Hippocampal formation (tissue), 2 donors: ENCODE results near the gene TNKS1BP1.
"Not testable (repeated sequence)": the region's sequence is repeated elsewhere in the genome, so short reads cannot be mapped to it uniquely, and the experiment has no call there.

Experiments
- DNase-seq, 2 donors: peaks; one replicate each; lab custom pipeline; 2025; lab: John Stamatoyannopoulos, UW

The TNKS1BP1 gene, protein sequence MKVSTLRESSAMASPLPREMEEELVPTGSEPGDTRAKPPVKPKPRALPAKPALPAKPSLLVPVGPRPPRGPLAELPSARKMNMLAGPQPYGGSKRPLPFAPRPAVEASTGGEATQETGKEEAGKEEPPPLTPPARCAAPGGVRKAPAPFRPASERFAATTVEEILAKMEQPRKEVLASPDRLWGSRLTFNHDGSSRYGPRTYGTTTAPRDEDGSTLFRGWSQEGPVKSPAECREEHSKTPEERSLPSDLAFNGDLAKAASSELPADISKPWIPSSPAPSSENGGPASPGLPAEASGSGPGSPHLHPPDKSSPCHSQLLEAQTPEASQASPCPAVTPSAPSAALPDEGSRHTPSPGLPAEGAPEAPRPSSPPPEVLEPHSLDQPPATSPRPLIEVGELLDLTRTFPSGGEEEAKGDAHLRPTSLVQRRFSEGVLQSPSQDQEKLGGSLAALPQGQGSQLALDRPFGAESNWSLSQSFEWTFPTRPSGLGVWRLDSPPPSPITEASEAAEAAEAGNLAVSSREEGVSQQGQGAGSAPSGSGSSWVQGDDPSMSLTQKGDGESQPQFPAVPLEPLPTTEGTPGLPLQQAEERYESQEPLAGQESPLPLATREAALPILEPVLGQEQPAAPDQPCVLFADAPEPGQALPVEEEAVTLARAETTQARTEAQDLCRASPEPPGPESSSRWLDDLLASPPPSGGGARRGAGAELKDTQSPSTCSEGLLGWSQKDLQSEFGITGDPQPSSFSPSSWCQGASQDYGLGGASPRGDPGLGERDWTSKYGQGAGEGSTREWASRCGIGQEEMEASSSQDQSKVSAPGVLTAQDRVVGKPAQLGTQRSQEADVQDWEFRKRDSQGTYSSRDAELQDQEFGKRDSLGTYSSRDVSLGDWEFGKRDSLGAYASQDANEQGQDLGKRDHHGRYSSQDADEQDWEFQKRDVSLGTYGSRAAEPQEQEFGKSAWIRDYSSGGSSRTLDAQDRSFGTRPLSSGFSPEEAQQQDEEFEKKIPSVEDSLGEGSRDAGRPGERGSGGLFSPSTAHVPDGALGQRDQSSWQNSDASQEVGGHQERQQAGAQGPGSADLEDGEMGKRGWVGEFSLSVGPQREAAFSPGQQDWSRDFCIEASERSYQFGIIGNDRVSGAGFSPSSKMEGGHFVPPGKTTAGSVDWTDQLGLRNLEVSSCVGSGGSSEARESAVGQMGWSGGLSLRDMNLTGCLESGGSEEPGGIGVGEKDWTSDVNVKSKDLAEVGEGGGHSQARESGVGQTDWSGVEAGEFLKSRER (N-terminal part only)

DNA sequence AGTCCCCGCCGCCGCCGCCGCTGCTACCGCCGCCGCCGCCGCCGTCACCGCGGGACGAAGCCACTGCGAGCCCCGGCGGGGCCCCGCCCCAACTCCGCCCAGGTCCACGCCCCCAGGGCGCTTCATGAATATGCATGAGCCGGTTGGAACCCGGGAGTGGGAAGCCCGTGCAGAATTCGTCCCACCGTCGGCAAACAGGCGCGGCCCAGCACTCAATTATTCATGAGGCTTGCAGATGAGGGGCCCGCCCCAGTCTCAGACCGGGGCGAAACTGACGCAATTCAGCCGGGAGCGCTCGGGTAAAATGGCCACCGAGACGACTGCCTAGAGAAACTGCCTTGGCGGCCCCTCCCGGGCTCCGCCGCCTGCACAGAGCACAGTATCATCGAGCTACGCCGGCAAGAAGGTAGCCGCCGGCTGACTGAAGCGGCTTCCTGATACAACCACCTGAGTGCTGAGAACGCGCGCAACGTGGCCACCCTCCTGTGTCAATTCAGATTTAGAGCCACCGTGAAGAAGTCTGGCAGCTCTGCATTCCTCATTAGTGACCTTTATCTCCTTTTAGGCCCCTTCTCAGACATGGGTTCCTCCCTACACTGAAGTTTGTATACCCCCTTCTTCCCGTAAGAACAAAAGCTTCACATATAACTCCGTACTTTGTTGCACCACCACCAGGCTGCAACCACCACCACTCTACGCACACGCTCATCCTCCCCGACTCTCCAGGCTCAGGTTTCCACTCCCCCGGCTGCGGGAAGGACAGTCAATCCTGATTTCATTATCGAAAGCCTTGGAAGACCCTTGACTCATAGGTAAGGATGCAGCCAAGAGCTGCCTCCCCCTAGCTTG is at the start of gene TNKS1BP1:
TSS of gene TNKS1BP1 (minus strand) at position 67 of the 849 bp plus-strand sequence. CDS start 3,067 bp downstream, outside the sequence.
- DNase-seq, result peak; percentile 93 to 95

DNA sequence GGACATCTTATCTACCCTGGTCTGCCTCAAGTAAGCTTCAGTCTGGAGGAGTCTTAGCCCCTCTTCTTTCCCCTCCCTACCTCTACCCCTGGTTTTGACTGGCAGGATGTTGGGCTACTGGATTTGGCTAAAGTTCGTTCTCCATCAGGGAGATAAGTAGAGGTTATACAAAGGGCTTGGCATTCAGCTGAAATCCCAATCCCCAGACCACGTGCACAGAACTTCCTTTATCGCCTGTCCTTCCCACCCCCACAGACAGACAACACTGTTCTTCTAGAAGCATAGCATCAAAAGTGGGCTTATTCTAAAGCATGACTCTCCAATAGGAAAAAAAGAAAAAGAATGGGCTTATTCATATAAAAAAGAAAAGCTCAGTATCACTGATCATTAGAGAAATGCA is 48.4 kb upstream of the TNKS1BP1 start:
- DNase-seq, result no peak

DNA sequence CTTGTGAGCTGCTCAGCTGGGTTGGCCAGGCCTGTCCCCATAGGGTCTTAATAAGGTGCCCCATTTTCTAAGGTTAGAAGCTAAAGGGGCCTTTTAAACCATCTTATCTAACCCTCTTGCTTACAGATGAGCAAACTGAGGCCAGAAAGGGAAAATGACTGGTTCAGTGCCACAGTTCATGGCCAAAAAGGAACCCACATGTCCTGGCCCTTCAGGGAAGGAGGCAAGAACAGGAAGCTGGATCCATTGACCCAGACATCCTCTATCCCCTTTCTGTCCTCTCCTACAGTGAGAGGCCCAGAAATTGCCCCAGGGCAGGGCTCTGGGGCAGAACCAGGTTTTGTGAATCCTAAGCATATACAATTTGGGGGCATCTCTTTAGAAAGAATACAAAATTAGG is 46.2 kb upstream of the TNKS1BP1 start:
- no peak for DNase-seq

DNA sequence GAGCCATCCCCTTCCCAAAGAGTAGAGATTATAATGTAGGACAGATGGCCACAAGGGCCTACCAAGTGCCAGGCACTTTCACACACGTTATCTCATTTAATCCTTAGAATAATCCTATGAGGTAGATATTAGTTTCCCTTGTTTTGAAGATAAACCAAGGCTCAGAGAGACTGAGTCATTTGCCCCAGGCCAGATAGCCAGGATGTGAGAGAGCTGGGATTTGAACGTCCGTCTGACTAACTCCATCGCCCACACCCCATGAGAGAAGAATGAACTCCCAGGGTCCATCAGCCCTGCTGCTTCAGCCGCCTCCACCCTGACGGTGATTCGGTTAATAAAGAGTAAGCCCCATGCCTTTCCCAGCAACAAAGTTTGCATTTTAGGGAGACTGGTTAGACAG is 45.5 kb upstream of the TNKS1BP1 start:
- DNase-seq, result no peak

DNA sequence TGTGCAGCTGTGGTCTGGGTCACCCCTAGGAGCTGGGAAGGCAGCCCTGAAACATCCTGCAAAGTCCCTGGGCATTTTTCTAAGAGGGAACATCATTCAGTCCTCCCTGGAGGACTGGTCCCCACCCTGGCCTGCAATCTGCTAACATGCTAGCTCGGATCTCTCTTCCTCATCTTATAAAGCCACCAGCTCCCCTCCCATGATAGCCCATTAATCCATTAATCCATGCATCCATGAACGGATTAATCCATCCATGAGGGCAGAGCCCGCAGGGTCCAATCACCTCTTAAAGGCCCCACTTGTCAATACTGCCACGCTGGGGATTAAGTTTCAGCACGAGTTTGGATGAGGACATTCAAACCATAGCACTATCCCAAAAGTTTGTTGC is 44.1 kb upstream of the TNKS1BP1 start:
- no peak for DNase-seq

DNA sequence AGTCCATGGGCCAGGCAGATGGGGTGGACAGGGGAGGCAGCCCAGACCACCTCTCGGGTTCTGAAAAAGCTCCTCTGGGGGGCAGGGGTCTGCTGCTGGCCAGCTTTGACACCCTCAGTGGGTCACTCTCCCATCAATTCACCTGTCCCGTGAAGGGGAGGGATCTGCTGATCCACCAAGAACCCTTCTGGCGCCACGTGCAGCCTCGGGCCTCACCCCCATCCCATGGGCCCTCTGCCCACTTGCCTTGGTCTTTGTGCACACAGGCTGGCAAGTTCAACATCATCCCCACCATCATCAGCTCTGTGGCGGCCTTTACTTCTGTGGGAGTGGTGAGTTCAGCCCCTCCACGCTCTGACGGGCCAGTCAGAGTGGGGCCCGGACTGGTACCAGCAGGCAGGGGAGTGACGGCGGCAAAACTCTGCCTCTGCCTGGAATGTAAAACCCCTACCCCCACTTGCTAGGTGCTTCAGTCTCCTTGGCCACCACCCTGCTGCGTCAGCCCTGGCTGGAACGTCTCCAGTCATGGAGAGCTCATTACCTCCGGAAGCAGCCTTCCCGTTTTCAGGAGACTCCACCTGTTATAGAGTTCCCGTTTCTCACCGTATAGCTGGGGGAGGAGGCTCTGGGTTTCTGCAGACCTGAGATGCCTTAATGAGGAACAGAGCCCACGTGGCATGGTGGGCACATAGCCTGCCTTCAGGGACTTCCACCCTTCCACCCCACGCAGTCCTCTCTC is 43.5 kb upstream of the TNKS1BP1 start:
- DNase-seq, result no peak

DNA sequence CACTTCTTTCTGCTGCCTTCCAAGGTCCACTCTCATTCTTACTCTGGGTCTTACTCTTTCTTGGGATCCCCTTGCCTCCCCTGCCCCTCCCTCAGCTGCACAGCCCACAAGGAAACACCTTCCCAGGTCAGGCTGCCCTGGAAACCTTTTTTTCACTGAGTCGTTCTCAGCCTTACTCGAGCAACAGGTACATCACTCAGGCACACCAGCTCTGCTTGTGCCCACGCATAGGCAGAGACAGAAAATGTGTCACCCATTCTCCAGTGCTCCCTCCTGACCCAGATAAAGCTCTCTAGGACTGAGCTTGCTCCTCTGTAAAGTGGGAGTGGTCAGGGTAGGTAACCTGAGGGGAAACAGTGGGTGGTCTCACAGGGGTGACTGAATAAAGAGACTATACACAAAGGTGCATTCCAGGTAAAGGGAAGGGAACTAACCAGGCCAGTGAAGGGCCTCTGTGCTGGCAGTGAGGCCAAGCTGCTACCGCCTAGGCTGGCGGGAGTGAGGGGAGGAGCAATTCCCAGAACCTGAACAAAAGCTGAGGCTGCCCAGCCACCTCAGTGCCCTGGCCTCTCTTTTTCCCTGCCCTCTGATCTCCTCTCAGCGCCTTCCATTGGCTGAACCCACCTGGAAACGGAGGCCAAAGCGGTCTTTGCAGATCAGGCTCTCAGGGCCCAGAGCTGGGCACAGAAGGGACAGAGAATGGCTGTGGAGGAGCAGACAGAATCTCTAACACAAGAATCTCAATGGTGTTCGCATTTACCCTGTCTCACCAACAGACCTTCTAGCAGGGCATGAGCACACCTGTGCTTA is 40.3 kb upstream of the TNKS1BP1 start:
- no peak for DNase-seq

DNA sequence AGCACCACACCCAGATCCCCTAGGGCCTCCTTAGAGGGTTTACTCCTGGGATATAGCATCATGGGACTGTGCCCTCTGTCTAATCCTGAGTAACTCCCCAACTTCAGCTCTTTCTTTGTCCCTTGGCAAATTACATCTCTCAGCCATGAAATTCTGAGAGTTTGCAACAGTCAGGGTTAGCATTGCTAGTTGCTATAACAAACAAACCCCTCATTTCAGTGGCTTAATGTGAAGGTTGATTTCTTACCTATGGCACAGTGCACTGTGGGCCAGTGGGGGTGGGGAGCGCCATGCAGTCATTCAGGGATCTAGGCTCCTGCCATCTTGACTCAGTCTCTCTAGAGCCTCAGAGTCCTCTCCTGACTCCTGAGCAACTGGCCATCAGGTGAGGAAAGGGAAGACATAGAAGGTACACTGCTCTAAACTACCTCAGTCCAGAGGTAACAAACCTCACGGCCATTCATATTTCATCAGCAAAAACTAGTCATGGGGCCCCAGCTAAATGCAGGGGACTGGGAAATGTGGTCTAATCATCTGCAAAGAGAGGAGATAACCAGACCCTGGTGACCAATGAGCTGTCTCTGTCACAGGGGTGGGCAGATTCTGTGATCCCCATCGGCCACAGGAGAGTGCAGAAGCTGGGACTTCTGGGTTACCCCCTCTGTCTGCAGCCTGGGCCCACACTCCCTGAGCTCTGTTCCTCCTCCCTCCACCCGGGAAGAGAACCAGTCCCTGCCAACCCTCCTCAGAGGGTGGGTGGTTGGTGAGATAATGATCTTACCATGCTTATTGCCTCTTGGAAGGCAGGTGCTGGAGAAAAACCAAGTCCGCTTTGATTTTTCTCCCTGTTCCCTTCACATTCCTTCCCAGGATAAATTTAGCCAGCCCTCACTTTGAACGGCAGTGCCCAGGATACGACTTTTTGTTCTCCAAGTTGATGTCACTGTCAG is 38.7 kb upstream of the TNKS1BP1 start:
- no peak for DNase-seq

DNA sequence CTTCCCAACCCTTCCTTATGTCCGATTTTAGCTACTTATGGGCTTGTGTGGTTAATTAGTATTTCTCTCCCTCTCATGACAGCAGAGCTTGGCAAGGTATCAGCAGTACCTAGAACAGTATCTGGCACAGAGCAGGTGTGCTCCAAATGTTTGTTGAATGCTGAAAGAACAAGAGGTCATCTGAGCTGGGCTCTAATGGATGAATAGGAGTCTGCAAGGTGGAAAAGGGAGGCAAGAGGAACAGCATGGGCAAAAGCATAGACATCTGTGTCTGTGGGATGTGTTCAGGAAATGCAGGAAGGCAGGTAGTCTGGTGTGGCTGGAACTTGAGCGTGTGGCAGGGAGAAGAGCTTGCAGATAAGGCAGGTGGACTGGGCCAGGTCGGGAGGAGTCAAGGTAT is 37.2 kb upstream of the TNKS1BP1 start:
- no peak for DNase-seq

DNA sequence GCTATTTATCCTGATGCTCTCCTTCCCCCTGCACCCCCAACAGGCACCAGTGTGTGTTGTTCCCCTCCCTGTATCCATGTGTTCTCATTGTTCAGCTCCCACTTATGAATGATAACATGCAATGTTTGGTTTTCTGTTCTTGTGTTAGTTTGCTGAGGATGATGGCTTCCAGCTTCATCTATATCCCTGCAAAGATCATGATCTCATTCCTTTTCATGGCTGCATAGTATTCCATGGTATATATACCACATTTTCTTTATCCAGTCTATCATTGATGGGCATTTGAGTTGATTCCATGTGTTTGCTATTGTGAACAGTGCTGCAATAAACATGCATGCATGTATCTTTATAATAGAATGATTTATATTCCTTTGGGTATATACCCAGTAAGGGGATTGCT is 36.7 kb upstream of the TNKS1BP1 start:
- DNase-seq, result not testable (repeated sequence)

DNA sequence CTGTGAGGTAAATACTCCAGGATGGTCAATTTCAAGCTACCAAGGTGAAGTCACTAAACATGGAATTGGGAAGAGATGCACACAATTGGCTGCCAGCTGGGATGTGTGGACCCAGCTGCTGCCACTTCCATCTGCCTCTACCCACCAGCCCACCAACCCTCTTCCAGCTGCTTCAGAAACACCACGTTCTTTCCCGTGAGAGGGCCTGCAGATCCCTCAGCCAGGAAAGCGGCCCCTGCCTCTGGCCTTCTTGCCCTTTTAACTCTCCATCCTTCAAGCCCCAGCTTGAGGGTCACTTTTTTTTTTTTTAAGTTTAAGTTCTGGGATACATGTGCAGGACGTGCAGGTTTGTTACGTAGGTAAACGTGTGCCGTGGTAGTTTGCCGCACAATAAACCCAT is 36.2 kb upstream of the TNKS1BP1 start:
- no peak for DNase-seq

DNA sequence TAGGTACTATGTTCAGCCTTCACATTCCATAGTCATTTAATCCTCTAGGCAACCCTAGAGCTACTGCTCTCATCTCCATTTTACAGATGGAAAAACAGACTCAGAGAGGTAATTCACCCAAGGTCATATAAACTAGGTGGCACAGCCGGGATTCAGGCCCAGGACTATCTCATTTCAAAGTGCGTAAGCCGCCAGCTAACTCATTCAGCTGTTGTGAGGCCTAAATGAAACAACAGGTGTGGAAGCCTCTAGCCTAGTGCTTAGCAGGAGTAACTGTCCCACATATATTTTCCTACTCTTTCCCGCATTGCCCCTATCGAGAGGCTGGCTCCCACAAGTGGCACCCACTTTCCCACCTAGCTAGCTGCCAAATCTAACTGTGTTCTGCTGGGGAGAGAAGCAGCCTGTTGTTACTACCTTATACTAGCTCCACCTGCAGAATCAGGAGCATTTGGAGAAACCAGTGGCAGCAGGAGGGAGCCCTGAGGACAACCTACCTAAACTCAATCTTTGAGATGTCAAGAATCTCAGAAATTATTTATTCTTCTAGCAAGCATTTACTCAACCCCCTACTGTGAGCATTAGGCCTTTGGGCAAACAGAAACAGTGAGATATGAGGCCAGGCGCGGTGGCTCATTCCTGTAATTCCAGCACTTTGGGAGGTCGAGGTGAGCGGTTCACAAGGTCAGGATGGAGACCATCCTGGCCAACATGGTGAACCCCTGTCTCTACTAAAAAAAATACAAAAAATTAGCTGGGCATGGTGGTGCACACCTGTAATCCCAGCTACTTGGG is 35.3 kb upstream of the TNKS1BP1 start:
- DNase-seq, result no peak

DNA sequence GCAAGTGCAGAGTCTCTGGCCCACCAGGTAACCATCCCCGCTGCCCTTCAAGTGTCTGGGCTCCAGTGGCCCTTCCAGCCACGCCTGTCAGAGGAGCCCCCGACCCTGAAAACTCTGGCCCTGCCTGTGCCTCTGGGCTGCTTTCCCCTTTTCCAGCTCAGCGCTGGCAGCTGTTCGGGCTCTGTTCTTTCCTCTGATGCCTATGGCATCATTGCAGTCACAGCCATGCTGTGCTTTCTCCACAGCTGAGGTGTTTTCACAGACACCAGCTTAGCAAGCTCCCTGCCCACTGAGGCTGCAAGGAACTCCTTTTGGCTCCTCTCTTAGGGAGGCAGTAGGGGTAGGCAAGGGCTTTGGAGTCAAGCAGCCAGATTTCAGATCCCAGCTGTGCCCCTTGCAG is 34.6 kb upstream of the TNKS1BP1 start:
- no peak for DNase-seq

DNA sequence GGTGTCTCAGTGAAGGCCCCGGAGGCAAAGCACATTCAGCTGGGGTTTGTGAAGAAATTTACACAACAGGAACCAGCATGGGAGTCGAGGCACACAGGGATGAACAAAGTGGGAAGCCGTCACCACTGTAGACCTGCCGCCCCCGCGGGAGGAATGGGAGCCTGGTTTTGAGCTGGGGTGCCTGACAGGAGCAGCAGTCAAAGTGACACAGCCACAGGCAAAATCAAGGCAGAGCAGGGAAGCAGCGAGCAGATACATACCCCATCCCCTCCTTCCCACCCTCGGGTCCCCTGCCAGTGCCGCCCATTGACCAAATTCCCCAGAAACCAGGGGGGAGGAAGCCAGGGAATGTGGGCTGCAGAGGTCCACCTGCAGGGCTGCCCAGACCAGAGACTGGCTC is 34.2 kb upstream of the TNKS1BP1 start:
- no peak for DNase-seq

DNA sequence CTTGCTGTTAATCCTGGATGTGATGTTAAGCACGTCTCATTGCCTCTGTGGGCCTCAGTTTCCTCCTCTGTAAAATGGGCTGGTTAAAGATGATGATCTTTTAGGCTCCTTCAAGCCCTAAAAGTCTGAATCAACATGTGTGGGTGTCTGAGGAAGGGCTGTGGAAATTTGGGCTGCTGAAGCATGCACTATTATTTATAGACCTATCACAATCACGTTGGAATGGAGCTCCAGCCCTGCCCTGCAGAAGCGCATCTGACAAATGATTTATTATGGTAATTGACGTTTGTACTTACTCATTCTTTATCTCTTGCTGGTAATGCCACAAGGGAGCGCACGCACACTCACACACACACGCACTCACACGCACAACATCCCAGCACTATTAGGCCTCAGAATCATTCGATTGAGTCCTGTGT is 33.8 kb upstream of the TNKS1BP1 start:
- no peak for DNase-seq

DNA sequence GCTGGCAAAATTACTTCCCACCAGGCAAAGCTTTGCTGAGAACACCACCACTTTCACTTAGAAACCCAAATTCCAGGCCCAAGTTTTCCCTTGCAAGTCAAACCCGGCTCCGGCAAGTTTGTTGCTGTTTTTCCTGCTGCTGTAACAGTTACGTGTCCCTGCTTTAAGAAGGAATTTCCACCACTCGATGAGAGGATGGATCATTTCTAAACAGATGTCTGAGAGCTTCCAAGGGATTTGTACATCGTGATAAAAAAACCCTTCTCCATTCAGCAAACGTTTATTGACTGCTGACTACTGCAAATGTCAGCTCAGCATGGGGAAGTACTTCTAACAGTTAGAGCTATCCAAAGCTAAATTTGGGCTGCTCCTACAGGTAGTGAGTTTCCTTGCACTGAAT is 33.1 kb upstream of the TNKS1BP1 start:
- DNase-seq, result no peak

DNA sequence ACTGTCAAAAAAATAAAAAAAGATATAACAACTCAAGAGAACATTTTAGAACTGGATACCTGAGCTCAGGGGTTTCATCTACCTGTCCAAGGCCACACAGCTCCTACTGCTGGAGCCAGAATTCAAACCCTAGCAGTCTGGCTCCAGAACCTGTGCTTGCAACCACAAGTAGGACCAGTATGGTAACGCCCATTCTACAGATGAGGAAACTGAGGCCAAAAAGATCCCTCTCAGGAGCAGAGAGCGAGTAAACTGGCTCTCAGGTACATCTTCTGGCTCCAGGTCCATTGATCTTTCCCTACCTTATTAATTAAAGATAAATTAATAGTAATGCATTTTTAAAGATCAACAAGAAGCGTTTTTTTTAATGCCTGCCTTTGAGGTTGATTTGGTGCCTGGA is 32.6 kb upstream of the TNKS1BP1 start:
- DNase-seq, result no peak

DNA sequence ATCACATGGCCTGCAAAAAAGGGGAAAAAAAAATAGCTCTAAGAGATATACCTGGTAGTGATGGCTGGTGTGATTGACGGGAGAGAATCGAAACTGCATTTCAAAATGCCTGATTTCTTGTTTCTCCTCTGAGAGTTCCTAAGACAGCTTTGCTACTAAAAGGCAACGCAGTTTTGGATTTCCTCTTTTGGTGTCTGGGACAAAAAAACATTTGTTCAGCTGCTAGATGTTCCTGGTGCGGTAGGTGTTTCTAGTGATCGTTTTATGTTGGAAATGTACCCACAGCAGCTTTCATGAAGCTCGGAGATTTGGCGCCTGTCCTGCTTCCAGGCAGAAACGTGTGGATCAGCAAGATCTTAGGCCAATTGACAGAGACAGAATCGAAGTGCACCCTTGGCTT is 31.5 kb upstream of the TNKS1BP1 start:
- DNase-seq, result peak in 1 of 2 donors; percentile 34
